NCI-H82 (cell line): ENCODE results near the gene ANKRD62.
"Not testable (repeated sequence)": the region's sequence is repeated elsewhere in the genome, so short reads cannot be mapped to it uniquely, and the experiment has no call there.

Experiments used
- DNase-seq: peaks from one replicate; lab custom pipeline; 2025; lab: John Stamatoyannopoulos, UW

ANKRD62 gene

DNA sequence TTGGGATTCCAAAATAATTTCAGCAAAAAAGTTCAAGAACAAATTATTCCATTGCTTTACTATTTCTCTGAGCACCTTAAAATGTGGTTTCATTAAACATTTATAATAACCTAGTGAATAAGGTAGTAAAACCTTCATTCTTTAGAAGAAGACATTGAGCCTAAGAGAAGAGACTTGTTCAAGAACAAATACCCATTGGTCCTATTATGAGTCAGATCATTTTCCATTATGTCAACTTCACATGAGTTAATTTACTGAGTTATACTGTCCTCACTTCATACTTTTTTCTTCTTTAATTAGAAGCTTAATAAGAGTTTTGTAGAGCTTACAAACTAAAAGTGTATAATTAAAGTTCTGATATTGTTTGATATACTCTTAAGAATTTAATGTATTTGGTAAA, 5.5 kb downstream of the ANKRD62 start:
- DNase-seq: no peak

DNA sequence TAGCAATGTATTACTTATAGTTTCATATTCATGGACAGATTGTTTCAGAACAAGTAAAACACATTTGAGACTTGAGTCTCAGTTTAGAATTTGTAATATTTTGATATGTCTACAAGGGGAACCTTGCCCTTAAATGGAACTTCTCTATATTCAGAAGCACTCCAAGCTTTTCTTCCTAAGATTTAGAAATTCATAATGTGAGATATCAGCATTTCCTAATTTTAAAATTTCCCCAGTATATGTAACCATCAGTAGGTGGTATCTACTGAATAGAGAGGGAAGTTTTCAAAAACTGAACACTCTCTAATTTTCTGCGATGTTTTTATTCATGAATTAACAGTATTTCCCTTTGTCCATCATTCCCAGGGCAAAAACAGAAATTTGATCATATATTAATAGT, 7.6 kb downstream of the ANKRD62 start:
- no peak for DNase-seq

DNA sequence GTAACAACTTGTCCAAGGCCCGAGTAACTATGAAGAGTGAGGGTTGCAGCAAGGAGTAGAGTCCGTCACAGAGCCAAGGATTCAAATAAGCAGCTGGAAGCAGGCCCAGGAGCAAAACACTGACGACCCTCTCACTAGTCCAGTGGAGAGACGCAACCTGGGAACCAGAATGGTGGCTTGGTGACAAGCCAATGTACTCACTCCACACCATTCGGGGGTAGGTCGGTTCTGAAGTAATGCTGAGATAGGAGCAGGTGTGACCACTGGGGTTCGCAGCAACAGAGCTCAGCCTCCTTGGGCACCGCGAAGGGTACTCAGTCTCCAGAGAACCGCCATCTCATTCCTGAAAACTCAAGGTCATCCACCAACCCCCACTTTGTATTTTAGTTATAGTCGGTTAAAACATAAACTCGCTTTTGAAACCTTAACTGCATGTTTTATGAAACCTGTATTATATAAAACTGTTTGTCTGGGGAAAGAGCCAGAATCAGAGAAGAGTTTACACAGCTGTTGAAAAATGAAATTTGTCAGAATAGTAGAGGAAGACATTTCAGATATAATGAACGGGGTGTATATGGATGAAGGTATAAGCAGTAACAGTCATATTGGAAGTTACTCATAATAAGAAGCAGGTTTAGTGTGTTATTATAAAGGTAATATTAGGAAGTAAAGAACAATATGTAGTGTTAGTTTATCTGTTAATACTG, 8.6 kb downstream of the ANKRD62 start:
- DNase-seq: no peak

DNA sequence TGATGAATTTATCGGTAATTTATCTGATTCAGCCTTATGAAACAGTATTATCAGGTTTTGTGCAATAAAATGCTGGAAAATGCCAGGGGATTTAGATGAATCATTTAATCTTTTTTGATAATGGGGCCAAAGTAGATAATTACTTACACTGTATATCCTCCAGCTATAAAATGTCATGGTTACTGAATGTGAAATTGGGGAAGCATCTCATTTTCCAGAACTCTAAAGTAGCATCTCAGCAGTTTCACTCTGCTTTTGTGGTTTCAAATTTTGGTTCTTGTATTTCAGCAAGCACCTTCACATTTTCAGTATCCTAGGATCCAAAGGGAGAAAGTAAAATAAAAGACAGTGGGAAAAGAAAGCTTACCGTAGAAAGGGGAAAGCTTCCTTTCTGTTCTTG, 12.8 kb downstream of the ANKRD62 start:
- DNase-seq: no peak

DNA sequence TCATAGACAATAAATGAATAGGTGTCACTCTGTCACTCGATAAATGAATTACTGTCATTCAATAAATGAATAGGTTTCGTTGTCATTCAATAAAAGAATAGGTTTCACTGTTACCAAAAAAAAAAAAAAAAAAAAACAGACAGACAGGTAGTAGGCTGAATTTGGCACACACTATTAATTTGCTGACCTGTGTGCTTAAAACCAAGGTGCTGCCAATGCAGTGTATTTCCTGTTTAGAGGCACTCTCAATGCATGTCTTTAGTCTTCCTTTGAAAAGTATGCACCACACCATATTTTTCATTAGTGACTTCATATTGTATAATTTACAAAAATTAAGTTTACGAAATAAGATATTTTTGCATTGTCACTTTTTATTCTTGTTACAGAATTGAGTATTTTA, 16.2 kb downstream of the ANKRD62 start:
- no peak for DNase-seq

DNA sequence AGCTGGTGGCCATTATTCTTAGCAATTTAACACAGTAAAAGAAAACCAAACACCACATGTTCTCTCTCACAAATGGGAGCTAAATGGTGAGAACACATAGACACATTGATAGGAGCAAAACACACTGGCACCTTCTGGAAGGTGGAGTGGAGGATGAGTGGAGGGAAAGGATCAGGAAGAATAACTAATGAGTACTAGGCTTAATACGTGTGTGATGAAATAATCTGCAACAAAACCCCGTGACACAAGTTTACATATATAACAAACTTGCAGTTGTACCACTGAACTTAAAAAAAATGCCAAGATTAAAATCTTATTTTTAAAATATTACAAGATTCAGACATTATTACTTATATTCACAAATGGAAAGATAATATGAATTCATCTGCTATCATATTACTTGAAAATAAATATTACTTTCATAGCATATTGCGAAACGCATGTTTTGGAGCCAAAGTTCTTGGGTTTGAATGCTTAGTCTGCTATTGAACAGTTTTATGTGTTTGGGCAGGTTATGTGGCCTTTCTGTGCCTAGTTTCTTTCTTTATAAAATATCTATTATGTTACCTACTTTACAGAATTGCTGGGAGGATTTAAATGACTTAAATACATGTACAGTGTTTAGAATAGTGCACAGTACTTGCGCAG, 20.5 kb downstream of the ANKRD62 start:
- DNase-seq: no peak

DNA sequence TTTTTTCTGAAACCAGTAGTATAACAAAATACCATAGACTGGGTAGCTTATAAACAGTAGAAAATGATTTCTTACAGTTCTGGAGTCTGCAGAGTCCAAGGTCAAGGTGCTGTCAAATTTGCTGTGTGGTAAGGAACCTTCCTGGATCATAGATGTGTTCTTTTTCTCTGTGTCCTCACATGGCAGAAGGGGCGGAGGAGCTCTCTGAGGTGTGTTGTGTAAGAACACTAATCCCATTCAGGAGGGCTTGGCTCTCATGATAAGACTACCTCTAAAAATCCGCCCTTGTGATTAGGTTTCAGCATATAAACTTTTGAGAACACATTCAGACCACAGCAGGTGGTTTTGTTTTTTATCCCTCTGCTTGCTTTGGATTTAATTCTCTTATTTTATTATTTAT, 25.7 kb downstream of the ANKRD62 start:
- peak; percentile 21 for DNase-seq

DNA sequence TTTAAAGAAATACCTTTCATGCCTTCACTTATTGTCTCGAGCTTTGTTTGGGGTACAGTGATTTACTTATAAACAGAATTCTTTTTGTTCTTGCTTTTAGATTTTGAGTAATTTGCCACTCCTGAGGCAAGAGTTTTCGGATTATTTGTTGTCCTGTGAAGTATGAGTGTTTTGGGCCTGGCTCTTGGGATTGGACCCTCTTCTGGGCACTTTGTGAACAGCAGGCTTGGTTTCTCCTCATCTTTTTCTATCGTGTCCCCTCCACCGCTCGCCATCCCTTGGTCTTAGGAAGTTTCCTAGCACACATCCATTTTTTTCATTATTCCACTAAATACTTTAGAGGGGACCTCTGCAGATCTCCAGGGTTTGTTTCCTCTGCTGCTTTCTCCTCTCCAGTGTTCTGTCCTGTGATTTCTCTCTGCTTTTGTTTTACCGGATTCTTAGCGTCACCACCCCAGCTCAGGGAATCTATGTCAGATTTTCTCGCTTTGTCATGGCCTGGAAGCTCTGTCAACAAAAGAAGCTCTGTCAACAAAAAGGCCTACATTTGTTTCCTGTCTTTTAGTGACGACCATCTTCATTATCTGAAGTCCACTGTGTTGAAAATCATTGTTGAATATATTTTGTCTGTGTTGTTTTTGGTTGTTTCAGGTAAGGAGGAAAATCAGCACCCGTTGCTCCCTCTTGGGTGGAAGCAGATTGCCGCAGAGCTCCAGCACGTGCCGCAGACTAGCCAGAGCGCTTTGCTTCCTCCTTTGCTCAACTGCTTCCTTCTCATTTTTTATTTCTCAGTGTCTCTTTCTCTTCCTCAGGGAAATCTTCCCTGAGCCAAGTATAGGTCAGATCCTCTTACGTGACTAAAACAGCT, 27.8 kb downstream of the ANKRD62 start:
- DNase-seq: peak; percentile 21

DNA sequence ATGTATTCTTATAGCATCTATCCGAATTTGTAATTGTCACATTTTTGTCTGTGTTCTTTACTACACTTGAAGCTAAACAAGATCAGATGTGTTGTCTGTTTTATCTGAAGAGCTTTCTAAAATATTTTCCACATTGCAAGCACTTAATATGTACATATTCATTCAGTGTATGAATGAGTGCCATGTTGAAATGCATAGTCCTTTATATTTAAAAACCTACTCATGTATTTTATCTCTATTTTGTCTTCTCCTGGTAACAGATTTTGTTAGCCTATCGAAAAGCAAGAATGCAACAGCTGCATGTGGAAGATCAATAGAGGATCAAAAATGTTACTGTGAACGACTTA, 28.4 kb downstream of the ANKRD62 start:
- DNase-seq: not testable (repeated sequence)

DNA sequence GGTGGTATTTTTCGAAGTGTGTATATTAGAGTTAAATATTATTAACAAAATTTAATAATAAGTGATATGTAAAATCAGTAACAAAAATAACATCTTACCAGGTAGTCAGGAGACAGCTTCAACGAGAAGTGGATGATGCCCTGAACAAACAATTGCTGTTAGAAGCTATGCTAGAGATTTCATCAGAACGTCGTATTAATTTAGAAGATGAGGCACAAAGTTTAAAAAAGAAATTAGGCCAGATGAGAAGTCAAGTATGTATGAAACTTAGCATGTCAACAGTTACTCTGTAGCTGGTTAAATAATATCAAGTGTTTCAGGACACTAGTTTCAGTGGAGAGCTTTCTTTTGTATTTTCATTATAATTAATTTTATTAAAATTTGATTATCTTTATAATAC, 34.0 kb downstream of the ANKRD62 start:
- DNase-seq: not testable (repeated sequence)

DNA sequence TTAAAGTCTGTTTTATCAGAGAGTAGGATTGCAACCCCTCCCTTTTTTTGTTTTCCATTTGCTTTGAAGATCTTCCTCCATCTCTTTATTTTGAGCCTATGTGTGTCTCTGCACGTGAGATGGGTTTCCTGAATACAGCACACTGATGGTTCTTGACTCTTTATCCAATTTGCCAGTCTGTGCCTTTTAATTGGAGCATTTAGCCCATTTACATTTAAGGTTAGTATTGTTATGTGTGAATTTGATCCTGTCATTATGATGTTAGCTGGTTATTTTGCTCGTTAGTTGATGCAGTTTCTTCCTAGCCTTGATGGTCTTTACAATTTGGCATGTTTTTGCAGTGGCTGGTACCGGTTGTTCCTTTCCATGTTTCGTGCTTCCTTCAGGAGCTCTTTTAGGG, 45.2 kb downstream of the ANKRD62 start:
- not testable (repeated sequence) for DNase-seq

DNA sequence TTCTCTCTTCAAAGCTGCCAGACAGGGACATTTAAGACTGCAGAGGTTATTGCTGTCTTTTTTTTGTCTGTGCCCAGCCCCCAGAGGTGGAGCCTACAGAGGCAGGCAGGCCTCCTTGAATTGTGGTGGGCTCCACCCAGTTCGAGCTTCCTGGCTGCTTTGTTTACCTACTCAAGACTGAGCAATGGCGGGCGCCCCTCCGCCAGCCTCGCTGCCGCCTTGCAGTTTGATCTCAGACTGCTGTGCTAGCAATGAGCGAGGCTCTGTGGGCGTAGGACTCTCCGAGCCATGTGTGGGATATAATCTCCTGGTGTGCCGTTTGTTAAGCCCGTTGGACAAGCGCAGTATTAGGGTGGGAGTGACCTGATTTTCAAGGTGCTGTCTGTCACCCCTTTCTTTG, 47.2 kb downstream of the ANKRD62 start:
- not testable (repeated sequence) for DNase-seq

DNA sequence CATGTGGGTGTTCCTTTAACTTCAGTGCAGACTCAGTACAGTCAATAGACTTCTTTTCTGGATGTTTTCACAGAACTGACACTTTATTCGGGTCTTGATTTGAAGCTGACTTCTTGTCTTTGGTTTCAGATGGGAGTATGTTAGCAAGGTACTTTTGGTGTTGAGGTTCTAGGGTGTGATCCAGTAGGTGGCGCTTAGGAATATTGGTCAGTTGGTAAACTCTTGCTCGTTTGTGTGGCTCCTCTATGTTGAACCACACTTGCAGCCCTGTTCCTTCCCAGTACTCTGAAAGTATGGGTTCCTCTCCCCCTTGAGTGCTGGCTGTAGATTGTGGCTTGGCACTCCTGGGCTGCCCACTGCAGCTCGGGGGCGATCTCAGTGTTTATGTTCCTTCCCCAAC, 48.1 kb downstream of the ANKRD62 start:
- not testable (repeated sequence) for DNase-seq

DNA sequence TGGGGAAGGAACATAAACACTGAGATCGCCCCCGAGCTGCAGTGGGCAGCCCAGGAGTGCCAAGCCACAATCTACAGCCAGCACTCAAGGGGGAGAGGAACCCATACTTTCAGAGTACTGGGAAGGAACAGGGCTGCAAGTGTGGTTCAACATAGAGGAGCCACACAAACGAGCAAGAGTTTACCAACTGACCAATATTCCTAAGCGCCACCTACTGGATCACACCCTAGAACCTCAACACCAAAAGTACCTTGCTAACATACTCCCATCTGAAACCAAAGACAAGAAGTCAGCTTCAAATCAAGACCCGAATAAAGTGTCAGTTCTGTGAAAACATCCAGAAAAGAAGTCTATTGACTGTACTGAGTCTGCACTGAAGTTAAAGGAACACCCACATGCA, 55.8 kb downstream of the ANKRD62 start:
- DNase-seq: not testable (repeated sequence)

DNA sequence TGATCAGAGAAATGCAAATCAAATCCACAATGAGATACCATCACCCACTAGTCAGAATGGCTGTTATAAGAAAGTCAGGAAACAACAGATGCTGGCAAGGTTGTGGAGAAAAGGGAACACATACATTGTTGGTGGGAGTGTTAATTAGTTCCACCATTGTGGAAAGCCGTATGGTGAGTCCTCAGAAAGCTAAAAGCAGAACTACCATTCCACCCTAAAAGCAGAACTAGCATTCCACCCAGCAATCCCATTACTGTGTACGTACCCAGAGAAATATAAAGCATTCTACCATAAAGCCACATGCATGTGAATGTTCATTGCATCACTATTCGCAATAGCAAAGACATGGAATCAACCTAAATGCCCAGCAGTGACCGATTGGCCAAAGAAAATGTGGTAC, 60.7 kb downstream of the ANKRD62 start:
- DNase-seq: no peak

DNA sequence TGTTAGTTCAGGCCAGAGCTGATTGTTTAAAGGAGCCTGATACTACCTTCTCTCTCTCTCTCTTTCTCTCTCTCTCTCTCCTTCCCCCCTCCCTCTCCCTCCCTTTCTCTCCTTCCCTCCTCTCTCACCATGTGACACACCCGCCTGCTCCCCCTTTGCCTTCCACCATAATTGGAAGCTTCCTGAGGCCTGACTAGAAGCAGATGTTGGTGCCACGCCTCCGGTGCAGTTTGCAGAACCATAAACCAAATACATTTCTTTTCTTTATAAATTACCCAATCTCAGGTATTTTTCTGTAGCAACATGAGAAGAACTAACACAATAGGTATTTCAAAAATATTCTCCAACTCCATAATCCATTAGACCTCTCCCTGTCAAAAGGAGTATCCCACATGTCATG, 62.4 kb downstream of the ANKRD62 start:
- DNase-seq: no peak

DNA sequence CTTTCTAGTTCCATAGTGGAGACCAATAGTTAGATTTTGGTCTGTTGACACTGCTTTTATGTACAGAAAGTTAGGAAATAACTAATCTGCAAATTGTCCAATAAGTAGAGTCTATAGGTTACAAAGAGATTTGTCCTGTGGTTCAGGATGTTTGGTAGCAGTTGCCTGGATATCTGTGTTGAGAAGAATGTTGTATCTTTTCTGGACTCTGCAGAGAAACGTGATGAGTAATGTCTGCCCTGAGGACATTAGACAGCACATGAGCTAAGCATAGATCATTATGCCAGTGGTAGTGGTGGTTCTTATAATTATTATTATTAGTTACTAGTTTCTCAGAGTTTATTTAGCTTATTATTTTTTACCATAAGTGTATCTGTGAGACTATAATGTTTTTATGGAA, 65.8 kb downstream of the ANKRD62 start:
- no peak for DNase-seq

DNA sequence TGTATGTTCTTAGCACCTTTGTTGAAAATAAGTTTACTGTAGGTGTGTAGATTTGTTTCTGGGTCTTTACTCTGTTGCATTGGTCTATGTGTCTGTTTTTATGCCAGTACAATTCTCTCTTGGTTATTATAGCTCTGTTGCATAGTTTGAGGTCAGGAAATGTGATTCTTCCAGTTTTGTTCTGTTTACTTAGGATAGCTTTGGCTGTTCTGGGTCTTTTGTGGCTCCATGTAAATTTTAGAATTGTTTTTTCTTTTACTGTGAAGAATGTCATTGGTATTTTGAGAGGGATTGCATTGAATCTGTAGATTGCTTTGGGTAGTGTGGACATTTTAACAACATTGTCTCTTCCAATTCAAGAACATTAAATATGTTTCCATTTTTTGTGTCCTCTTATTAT, 69.1 kb downstream of the ANKRD62 start:
- no peak for DNase-seq

DNA sequence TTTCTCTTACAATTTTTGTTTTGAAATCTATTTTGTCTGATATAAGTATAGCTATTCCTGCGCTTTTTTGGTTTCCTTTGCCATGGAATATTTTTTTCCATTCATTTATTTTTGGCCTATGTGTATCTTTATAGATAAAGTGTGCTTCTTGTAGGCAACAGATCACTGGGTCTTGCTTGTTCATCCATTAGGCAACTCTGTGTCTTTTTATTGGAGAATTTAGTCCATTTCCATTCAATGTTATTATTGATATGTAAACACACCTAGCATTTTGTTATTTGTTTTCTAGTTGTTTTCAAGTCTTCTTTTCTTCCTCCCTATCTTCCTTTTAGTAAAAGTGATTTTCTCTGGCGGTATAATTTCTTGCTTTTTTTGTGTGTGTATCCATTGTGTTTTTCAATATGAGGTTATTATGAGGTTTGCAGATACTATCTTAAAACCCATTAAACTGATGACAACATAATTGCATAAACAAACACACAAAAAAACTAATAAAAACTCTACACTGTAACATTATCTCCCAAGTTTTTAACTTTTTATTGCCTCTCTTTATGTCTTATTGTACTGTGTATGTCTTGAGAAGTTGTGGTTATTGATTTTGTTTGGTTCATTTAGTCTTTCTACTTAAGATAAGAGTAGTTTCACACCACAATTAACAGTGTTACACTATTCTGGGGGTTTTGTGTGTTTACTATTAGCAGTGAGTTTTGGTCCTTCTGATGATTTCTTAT, 71.6 kb downstream of the ANKRD62 start:
- no peak for DNase-seq
